Right lung (tissue), 5 donors: ENCODE results near the gene GIPC2. TPM values are rescaled to one million over a fixed set of nuclear protein-coding genes. Genes with fewer than 3 reads are reported as not detected.
"Not testable (repeated sequence)": the region's sequence is repeated elsewhere in the genome, so short reads cannot be mapped to it uniquely, and the experiment has no call there.

Source experiments
- DNase-seq, 2 donors: peaks; one replicate each; pipeline ENCODE4 v3.0.0-alpha.2; 2013
- polyA plus RNA-seq, 5 donors: library from polyadenylated mRNA; unstranded; fragments of 120-200 nt; gene quantifications; one replicate each; pipeline versions ENCODE4 v1.2.1 to v1.2.3, GENCODE V29; 2013; ENCODE audit warnings: inconsistent platforms in 1 of 5, low replicate concordance in 1 of 5; ENCODE audit not compliant: insufficient read length in 5 of 5, insufficient read depth in 1 of 5

GIPC2 gene
- polyA plus RNA-seq, 5 donors = 0.67 to 1.6 (median 0.99) TPM

- not testable (repeated sequence) for DNase-seq
Measured at GRCh38 chr1:78064886-78065285, 19.1 kb downstream of the GIPC2 start.

- no peak for DNase-seq
Measured at GRCh38 chr1:78068681-78069283, 23.0 kb downstream of the GIPC2 start.

GRCh38 chr1:78069784-78070183, 24.0 kb downstream of the GIPC2 start:
- DNase-seq = no peak

GRCh38 chr1:78070210-78070609, 24.4 kb downstream of the GIPC2 start:
- DNase-seq = no peak

- DNase-seq = no peak
Measured at GRCh38 chr1:78070758-78071157, 25.0 kb downstream of the GIPC2 start.

- no peak for DNase-seq
Measured at GRCh38 chr1:78071696-78072095, 25.9 kb downstream of the GIPC2 start.

GRCh38 chr1:78072216-78072615, 26.4 kb downstream of the GIPC2 start:
- no peak for DNase-seq

GRCh38 chr1:78073441-78073840, 27.7 kb downstream of the GIPC2 start:
- no peak for DNase-seq

- no peak for DNase-seq
Measured at GRCh38 chr1:78075621-78076020, 29.9 kb downstream of the GIPC2 start.

GRCh38 chr1:78078358-78078757, 32.6 kb downstream of the GIPC2 start:
- no peak for DNase-seq

GRCh38 chr1:78079580-78079979, 33.8 kb downstream of the GIPC2 start:
- no peak for DNase-seq

GRCh38 chr1:78080767-78081166, 35.0 kb downstream of the GIPC2 start:
- no peak for DNase-seq

GRCh38 chr1:78081980-78082860, 36.5 kb downstream of the GIPC2 start:
- DNase-seq = no peak

GRCh38 chr1:78084639-78085038, 38.9 kb downstream of the GIPC2 start:
- not testable (repeated sequence) for DNase-seq

- no peak for DNase-seq
Measured at GRCh38 chr1:78086697-78087096, 40.9 kb downstream of the GIPC2 start.

GRCh38 chr1:78088015-78088414, 42.2 kb downstream of the GIPC2 start:
- DNase-seq = no peak

GRCh38 chr1:78088486-78088885, 42.7 kb downstream of the GIPC2 start:
- no peak for DNase-seq

- DNase-seq = no peak
Measured at GRCh38 chr1:78089010-78089409, 43.2 kb downstream of the GIPC2 start.

GRCh38 chr1:78090472-78091133, 44.8 kb downstream of the GIPC2 start:
- no peak for DNase-seq

GRCh38 chr1:78091215-78091813, 45.5 kb downstream of the GIPC2 start:
- DNase-seq = no peak

GRCh38 chr1:78091886-78092285, 46.1 kb downstream of the GIPC2 start:
- no peak for DNase-seq

- DNase-seq = no peak
Measured at GRCh38 chr1:78092643-78093042, 46.9 kb downstream of the GIPC2 start.
